Measurements from ENCODE around the gene TMC4. TPM values are rescaled to one million over a fixed set of nuclear protein-coding genes. Genes with fewer than 3 reads are reported as not detected.

The TMC4 gene
- polyA plus RNA-seq, 1 donor (not counting 4 experiments of a cell fraction or from before 2014, with no cell fraction given): 1.5 TPM

DNA sequence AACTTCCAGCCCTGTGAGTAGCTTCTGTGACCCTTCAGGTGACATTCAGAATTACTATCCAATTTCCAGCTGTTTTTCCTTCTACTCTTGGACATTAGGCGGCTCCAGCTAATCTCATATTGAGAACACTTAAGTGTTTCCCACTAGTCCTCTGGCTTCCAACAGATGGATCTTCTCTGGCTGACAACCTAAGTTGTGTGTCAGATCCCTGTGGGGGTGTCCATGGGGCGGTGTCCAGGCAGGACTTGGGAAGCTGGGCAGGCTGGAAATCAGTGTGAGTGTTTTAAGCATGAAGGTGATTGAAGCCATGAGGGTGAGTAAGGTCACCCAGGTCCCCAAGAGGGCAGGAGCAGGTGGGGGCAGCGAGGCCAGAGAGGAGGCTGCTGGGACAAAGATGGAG, 25.3 kb downstream of the TMC4 start:
- Histone ChIP-seq H3K9me3 (ENCODE audit: control insufficient read depth, low read depth, low read length) (no peaks in the 10 kb centered on the region), H3K27ac (ENCODE audit: control insufficient read depth, insufficient read depth, low read length) (no peak overlapping the region), H3K36me3 (ENCODE audit: control insufficient read depth in 2 of 2, extremely low read depth in 1 of 2, insufficient read depth in 2 of 2, low read length in 2 of 2) (peaks cover 53 to 64% of the 10 kb centered on the region in 2 experiments), H3K4me2 (ENCODE audit: control insufficient read depth, extremely low read depth, insufficient read depth, low read depth, low read length) (no peak overlapping the region), H3K4me3 (ENCODE audit: control insufficient read depth in 2 of 3, extremely low read depth in 1 of 3, insufficient read depth in 2 of 3, low read depth in 1 of 3, low read length in 3 of 3) (no peak overlapping the region), H4K20me1 (ENCODE audit: control insufficient read depth, extremely low read depth, insufficient read depth, low read length) (peaks cover 4% of the 10 kb centered on the region), H3K9me1 (ENCODE audit: control insufficient read depth, extremely low read depth, insufficient read depth, low read length) (no peaks in the 10 kb centered on the region), H3K27me3 (ENCODE audit: control insufficient read depth, extremely low read depth, insufficient read depth, low read length) (no peaks in the 10 kb centered on the region), H2AFZ (ENCODE audit: control insufficient read depth, low read length) (no peak overlapping the region), H3K4me1 (ENCODE audit: control insufficient read depth, extremely low read depth, insufficient read depth, low read length) (no peaks in the 10 kb centered on the region), H3K9ac (ENCODE audit: control insufficient read depth, extremely low read depth, insufficient read depth, low read length) (no peak overlapping the region), H3K79me2 (ENCODE audit: control insufficient read depth, insufficient read depth, low read length) (peaks cover 2% of the 10 kb centered on the region)
- dilution Hi-C loops (cut with MboI; ENCODE audit: extremely low pct_ligation_motif_present, low sequenced_read_pairs): no loop called here
- TF ChIP-seq, protein P1, sequence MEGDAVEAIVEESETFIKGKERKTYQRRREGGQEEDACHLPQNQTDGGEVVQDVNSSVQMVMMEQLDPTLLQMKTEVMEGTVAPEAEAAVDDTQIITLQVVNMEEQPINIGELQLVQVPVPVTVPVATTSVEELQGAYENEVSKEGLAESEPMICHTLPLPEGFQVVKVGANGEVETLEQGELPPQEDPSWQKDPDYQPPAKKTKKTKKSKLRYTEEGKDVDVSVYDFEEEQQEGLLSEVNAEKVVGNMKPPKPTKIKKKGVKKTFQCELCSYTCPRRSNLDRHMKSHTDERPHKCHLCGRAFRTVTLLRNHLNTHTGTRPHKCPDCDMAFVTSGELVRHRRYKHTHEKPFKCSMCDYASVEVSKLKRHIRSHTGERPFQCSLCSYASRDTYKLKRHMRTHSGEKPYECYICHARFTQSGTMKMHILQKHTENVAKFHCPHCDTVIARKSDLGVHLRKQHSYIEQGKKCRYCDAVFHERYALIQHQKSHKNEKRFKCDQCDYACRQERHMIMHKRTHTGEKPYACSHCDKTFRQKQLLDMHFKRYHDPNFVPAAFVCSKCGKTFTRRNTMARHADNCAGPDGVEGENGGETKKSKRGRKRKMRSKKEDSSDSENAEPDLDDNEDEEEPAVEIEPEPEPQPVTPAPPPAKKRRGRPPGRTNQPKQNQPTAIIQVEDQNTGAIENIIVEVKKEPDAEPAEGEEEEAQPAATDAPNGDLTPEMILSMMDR (optimal IDR thresholded peaks at IDR 0.05 in 1 of 3, IDR thresholded peaks at IDR 0.05 in 1 of 3, conservative IDR thresholded peaks at IDR 0.05 in 1 of 3; ENCODE audit: extremely low read depth in 1 of 3, insufficient read depth in 2 of 3, low read length in 3 of 3): no peak
- TF ChIP-seq EZH2 (IDR thresholded peaks at IDR 0.05; ENCODE audit: low read length): no peak
- no peak for FAIRE-seq
- DNase-seq (ENCODE audit: low read depth, low spot score): no peak

DNA sequence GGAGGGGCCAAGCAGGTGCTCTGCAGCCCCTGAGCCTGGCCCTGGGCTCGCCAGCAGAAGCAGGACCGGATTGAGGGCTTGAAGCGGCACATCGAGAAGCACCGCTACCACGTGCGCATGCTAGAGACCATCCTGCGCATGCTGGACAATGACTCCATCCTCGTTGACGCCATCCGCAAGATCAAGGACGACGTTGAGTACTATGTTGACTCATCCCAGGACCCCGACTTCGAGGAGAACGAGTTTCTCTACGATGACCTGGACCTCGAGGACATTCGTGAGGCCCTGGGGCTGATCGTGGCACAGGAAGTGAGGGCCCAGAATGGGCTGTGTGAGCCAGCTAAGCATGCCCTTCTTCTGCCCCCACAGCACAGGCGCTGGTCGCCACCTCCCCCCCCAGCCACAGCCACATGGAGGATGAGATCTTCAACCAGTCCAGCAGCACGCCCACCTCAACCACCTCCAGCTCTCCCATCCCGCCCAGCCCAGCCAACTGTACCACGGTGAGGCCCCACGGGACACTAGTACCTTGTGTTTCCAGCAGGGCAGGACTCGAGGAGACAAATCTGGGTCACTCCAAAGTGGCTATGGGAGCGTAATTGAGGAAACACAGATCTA, 27.3 kb downstream of the TMC4 start:
- H3K9ac ChIP-seq (ENCODE audit: control insufficient read depth, extremely low read depth, insufficient read depth, low read length): no peak overlapping the region
- DNase-seq (ENCODE audit: low read depth, low spot score) (no peak), FAIRE-seq (no peak)
- H2AFZ ChIP-seq (ENCODE audit: control insufficient read depth, low read length): no peak overlapping the region
- H3K4me2 ChIP-seq (ENCODE audit: control insufficient read depth, extremely low read depth, insufficient read depth, low read depth, low read length): no peak overlapping the region
- H3K27ac ChIP-seq (ENCODE audit: control insufficient read depth, insufficient read depth, low read length): no peak overlapping the region
- no peaks in the 10 kb centered on the region for H3K27me3 ChIP-seq (ENCODE audit: control insufficient read depth, extremely low read depth, insufficient read depth, low read length)
- H4K20me1 ChIP-seq (ENCODE audit: control insufficient read depth, extremely low read depth, insufficient read depth, low read length): peaks cover 10% of the 10 kb centered on the region
- H3K9me3 ChIP-seq (ENCODE audit: control insufficient read depth, low read depth, low read length): no peaks in the 10 kb centered on the region
- H3K4me3 ChIP-seq (ENCODE audit: control insufficient read depth in 2 of 3, extremely low read depth in 1 of 3, insufficient read depth in 2 of 3, low read depth in 1 of 3, low read length in 3 of 3): no peak overlapping the region
- dilution Hi-C loops (cut with MboI; ENCODE audit: extremely low pct_ligation_motif_present, low sequenced_read_pairs): no loop called here
- TF ChIP-seq, protein P1 (optimal IDR thresholded peaks at IDR 0.05 in 1 of 3, IDR thresholded peaks at IDR 0.05 in 1 of 3, conservative IDR thresholded peaks at IDR 0.05 in 1 of 3; ENCODE audit: extremely low read depth in 1 of 3, insufficient read depth in 2 of 3, low read length in 3 of 3): no peak
- TF ChIP-seq EZH2 (IDR thresholded peaks at IDR 0.05; ENCODE audit: low read length): no peak
- peaks cover 56 to 57% of the 10 kb centered on the region in 2 experiments for H3K36me3 ChIP-seq (ENCODE audit: control insufficient read depth in 2 of 2, extremely low read depth in 1 of 2, insufficient read depth in 2 of 2, low read length in 2 of 2)
- no peaks in the 10 kb centered on the region for H3K4me1 ChIP-seq (ENCODE audit: control insufficient read depth, extremely low read depth, insufficient read depth, low read length)
- H3K79me2 ChIP-seq (ENCODE audit: control insufficient read depth, insufficient read depth, low read length): peaks cover 23% of the 10 kb centered on the region
- no peaks in the 10 kb centered on the region for H3K9me1 ChIP-seq (ENCODE audit: control insufficient read depth, extremely low read depth, insufficient read depth, low read length)
